HepG2 (cell line): ENCODE data around the gene HEXD. TPM values are rescaled to one million over a fixed set of nuclear protein-coding genes. Genes with fewer than 3 reads are reported as not detected.

Experiments used
- ARHGAP35 ChIP-seq: sonication (generic); formaldehyde crosslinking; IDR thresholded peaks from 2 replicates; pipeline ENCODE4 v1.9.0; 2022; ENCODE audit warnings: mild to moderate bottlenecking, inconsistent platforms, moderate library complexity, missing genetic modification reagents, borderline replicate concordance
- ARNTL ChIP-seq: sonication (generic); formaldehyde crosslinking; IDR thresholded peaks from 2 replicates; pipeline ENCODE4 v1.4.0; 2020; ENCODE audit warnings: mild to moderate bottlenecking, missing genetic modification reagents
- ELF1 ChIP-seq: sonication (generic); formaldehyde crosslinking; IDR thresholded peaks from 2 replicates; pipeline ENCODE4 v1.4.0; 2020; ENCODE audit warnings: missing genetic modification reagents
- HIVEP1 ChIP-seq: sonication (generic); formaldehyde crosslinking; IDR thresholded peaks from 2 replicates; pipeline ENCODE4 v1.4.0; 2020; ENCODE audit warnings: mild to moderate bottlenecking, missing genetic modification reagents
- HOXA3 ChIP-seq: sonication (generic); formaldehyde crosslinking; IDR thresholded peaks from 2 replicates; pipeline ENCODE4 v1.5.0; 2020; ENCODE audit warnings: missing genetic modification reagents
- MXD4 ChIP-seq: IDR thresholded peaks from 2 replicates; pipeline ENCODE4 v1.6.1; 2016; ENCODE audit warnings: mild to moderate bottlenecking, missing biosample characterization, missing genetic modification reagents
- NR3C1 ChIP-seq: sonication (generic); formaldehyde crosslinking; IDR thresholded peaks from 2 replicates; pipeline ENCODE4 v1.4.0; 2020; ENCODE audit warnings: missing genetic modification reagents
- TBX2 ChIP-seq: sonication (generic); formaldehyde crosslinking; IDR thresholded peaks from 2 replicates; pipeline ENCODE4 v1.5.0; 2020; ENCODE audit warnings: missing genetic modification reagents, mild to moderate bottlenecking, borderline replicate concordance
- ZBTB38 ChIP-seq: sonication (generic); formaldehyde crosslinking; IDR thresholded peaks from 2 replicates; pipeline ENCODE4 v1.5.1; 2020; ENCODE audit warnings: mild to moderate bottlenecking, missing genetic modification reagents
- ZC3H4 ChIP-seq: sonication (generic); formaldehyde crosslinking; IDR thresholded peaks from 2 replicates; pipeline ENCODE4 v1.4.0; 2020; ENCODE audit warnings: missing genetic modification reagents, borderline replicate concordance
- ZFP91 ChIP-seq: sonication (generic); formaldehyde crosslinking; IDR thresholded peaks from 2 replicates; pipeline ENCODE4 v1.9.0; 2022; ENCODE audit warnings: missing genetic modification reagents, mild to moderate bottlenecking, borderline replicate concordance
- ZNF333 ChIP-seq: sonication (generic); formaldehyde crosslinking; IDR thresholded peaks from 2 replicates; pipeline ENCODE4 v1.4.0; 2020; ENCODE audit warnings: mild to moderate bottlenecking, missing genetic modification reagents, borderline replicate concordance
- ZNF501 ChIP-seq: sonication (generic); formaldehyde crosslinking; IDR thresholded peaks from 2 replicates; pipeline ENCODE4 v1.5.1; 2020; ENCODE audit warnings: mild to moderate bottlenecking, moderate library complexity, missing genetic modification reagents
- ZNF562 ChIP-seq: sonication (generic); formaldehyde crosslinking; IDR thresholded peaks from 2 replicates; pipeline ENCODE4 v1.8.0; 2022; ENCODE audit warnings: missing genetic modification reagents, borderline replicate concordance
- ZNF768 ChIP-seq: sonication (generic); formaldehyde crosslinking; IDR thresholded peaks from 2 replicates; pipeline ENCODE4 v1.4.0; 2020; ENCODE audit warnings: missing genetic modification reagents
- ZNF839 ChIP-seq: sonication (generic); formaldehyde crosslinking; IDR thresholded peaks from 2 replicates; pipeline ENCODE4 v1.4.0; 2020; ENCODE audit warnings: missing genetic modification reagents, mild to moderate bottlenecking, borderline replicate concordance
- polyA plus RNA-seq, 8 experiments: library from polyadenylated mRNA; depleted of rRNA in 3 of 8; stranded (reverse) in 7 of 8; unstranded in 1 of 8; fragments of >200 nt; fragmentation: Illumina TruSeq in 4 of 8; extraction: Trizol in 4 of 8; gene quantifications; 2 replicates each; pipeline versions ENCODE4 v1.2.1 to v1.2.3, GENCODE V29; 2011 to 2016; ENCODE audit warnings: low read depth in 4 of 8, missing spikeins in 1 of 8, mixed read lengths in 1 of 8; ENCODE audit not compliant: insufficient read depth in 1 of 8
- total RNA-seq, 5 experiments: library from RNA; depleted of rRNA; stranded (reverse); fragments of >200 nt; fragmentation: Illumina TruSeq; extraction: Trizol; gene quantifications; 2 replicates each; pipeline ENCODE4 v1.2.3, GENCODE V29; 2016; ENCODE audit warnings: low read depth in 1 of 5
- TF ChIP-seq, protein P1 (sequence below): sonication (generic); formaldehyde crosslinking; IDR thresholded peaks from 2 replicates; pipeline ENCODE4 v1.5.1; 2020; ENCODE audit warnings: mild to moderate bottlenecking, moderate library complexity, missing genetic modification reagents
- TF ChIP-seq, protein P2 (sequence below): sonication (generic); formaldehyde crosslinking; IDR thresholded peaks from 2 replicates; pipeline ENCODE4 v1.8.0; 2022; ENCODE audit warnings: missing genetic modification reagents, low read depth, mild to moderate bottlenecking, borderline replicate concordance
- TF ChIP-seq, protein P3 (sequence below): sonication (generic); formaldehyde crosslinking; IDR thresholded peaks from 2 replicates; pipeline ENCODE4 v1.4.0; 2020; ENCODE audit warnings: missing genetic modification reagents

The HEXD gene
- total and polyA plus RNA-seq, 2 of the 13 experiments (the other 11 are each of a cell fraction or from before 2014, with no cell fraction given) = 22.3 to 41.8 TPM

- TF ChIP-seq ZNF333 = peak; percentile 35; the same call in 1 of the 2 replicates
- TF ChIP-seq ZFP91 (CRISPR knock-in tag) = peak; percentile 60; the same call in 1 of the 2 replicates
- TF ChIP-seq MXD4 (CRISPR knock-in tag) = no peak
- 0 out of 2 replicates have a peak, but pooled peaks have one; percentile 2 for TF ChIP-seq ZNF839 (CRISPR knock-in tag)
- TF ChIP-seq ZBTB38 = peak; percentile 64; the same call in 1 of the 2 replicates
- TF ChIP-seq, protein P1, sequence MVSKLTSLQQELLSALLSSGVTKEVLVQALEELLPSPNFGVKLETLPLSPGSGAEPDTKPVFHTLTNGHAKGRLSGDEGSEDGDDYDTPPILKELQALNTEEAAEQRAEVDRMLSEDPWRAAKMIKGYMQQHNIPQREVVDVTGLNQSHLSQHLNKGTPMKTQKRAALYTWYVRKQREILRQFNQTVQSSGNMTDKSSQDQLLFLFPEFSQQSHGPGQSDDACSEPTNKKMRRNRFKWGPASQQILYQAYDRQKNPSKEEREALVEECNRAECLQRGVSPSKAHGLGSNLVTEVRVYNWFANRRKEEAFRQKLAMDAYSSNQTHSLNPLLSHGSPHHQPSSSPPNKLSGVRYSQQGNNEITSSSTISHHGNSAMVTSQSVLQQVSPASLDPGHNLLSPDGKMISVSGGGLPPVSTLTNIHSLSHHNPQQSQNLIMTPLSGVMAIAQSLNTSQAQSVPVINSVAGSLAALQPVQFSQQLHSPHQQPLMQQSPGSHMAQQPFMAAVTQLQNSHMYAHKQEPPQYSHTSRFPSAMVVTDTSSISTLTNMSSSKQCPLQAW (CRISPR knock-in tag) = peak; percentile 52; the same call in 1 of the 2 replicates
- peak; percentile 46 for TF ChIP-seq HOXA3 (CRISPR knock-in tag)
- TF ChIP-seq ARHGAP35 (CRISPR knock-in tag) = peak; percentile 61; the same call in 1 of the 2 replicates
- TF ChIP-seq, protein P2, sequence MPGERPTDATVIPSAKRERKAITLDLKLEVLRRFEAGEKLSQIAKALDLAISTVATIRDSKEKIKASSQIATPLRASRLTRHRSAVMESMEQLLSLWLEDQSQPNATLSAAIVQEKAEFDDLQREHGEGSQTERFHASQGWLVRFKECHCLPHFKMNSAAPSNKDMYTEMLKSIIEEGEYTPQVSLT (CRISPR knock-in tag) = no peak
- no peak for TF ChIP-seq ZNF562 (CRISPR knock-in tag)
- 0 out of 2 replicates have a peak, but pooled peaks have one; percentile 72 for TF ChIP-seq NR3C1 (CRISPR knock-in tag)
- TF ChIP-seq ARNTL (CRISPR knock-in tag) = 0 out of 2 replicates have a peak, but pooled peaks have one; percentile 4
- TF ChIP-seq ZC3H4 = no peak
- TF ChIP-seq, protein P3, sequence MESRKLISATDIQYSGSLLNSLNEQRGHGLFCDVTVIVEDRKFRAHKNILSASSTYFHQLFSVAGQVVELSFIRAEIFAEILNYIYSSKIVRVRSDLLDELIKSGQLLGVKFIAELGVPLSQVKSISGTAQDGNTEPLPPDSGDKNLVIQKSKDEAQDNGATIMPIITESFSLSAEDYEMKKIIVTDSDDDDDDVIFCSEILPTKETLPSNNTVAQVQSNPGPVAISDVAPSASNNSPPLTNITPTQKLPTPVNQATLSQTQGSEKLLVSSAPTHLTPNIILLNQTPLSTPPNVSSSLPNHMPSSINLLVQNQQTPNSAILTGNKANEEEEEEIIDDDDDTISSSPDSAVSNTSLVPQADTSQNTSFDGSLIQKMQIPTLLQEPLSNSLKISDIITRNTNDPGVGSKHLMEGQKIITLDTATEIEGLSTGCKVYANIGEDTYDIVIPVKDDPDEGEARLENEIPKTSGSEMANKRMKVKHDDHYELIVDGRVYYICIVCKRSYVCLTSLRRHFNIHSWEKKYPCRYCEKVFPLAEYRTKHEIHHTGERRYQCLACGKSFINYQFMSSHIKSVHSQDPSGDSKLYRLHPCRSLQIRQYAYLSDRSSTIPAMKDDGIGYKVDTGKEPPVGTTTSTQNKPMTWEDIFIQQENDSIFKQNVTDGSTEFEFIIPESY (CRISPR knock-in tag) = peak; percentile 63; the same call in 1 of the 2 replicates
- TF ChIP-seq ZNF501 = peak; percentile 9; the same call in 1 of the 2 replicates
- no peak; the same call in 1 of the 2 replicates for TF ChIP-seq TBX2 (CRISPR knock-in tag)
- TF ChIP-seq HIVEP1 = peak; percentile 40; the same call in 1 of the 2 replicates
- TF ChIP-seq ELF1 (CRISPR knock-in tag) = 0 out of 2 replicates have a peak, but pooled peaks have one; percentile 29
- peak; percentile 31; the same call in 1 of the 2 replicates for TF ChIP-seq ZNF768 (CRISPR knock-in tag)
Observed at GRCh38 chr17:82375359-82376041, 42.6 kb upstream of the HEXD start (continued).
